Right atrium auricular region (tissue), 2 donors: ENCODE data around the gene SLC25A23. TPM values are rescaled to one million over a fixed set of nuclear protein-coding genes. Genes with fewer than 3 reads are reported as not detected.

Experiments used
- DNase-seq: peaks from one replicate; pipeline ENCODE4 v3.0.0-alpha.2; 2019; ENCODE audit warnings: low spot score
- H3K27ac ChIP-seq, 2 donors: fragments of 200-600 bp; sonication (generic); 1 replicate in 1 of 2; 2 replicates in 1 of 2; pipeline ENCODE4 v1.5.1; 2016 to 2019
- H3K27me3 ChIP-seq, 2 donors: fragments of 200-600 bp; sonication (generic); one replicate each; pipeline versions ENCODE4 v1.5.1 to v1.6.0; 2017 to 2019
- H3K36me3 ChIP-seq: fragments of 200-600 bp; sonication (generic); one replicate; pipeline ENCODE4 v1.5.1; 2016
- H3K4me1 ChIP-seq, 2 donors: fragments of 200-600 bp; sonication (generic); one replicate each; pipeline versions ENCODE4 v1.5.1 to v1.6.0; 2017 to 2019
- H3K4me3 ChIP-seq, 2 donors: fragments of 200-600 bp; sonication (generic); 1 replicate in 1 of 2; 2 replicates in 1 of 2; pipeline ENCODE4 v1.5.1; 2017 to 2019; ENCODE audit warnings: mild to moderate bottlenecking in 1 of 2, moderate library complexity in 1 of 2
- H3K9me3 ChIP-seq, 2 donors: fragments of 200-600 bp; sonication (generic); one replicate each; pipeline ENCODE4 v1.5.1; 2019
- total RNA-seq, 2 donors: library from RNA; depleted of rRNA; stranded (reverse); fragments of >200 nt; gene quantifications; one replicate each; pipeline ENCODE4 v1.1.0, GENCODE V29; 2016
- TF ChIP-seq, protein P1 (sequence below), 2 donors: fragments of 200-600 bp; sonication (generic); IDR thresholded peaks; one replicate each; pipeline ENCODE4 v1.5.1; 2019; ENCODE audit warnings: antibody characterized with exemption in 2 of 2

SLC25A23 gene
- total RNA-seq, 2 donors from 2014 or later, result 88.7 to 103 TPM

DNA sequence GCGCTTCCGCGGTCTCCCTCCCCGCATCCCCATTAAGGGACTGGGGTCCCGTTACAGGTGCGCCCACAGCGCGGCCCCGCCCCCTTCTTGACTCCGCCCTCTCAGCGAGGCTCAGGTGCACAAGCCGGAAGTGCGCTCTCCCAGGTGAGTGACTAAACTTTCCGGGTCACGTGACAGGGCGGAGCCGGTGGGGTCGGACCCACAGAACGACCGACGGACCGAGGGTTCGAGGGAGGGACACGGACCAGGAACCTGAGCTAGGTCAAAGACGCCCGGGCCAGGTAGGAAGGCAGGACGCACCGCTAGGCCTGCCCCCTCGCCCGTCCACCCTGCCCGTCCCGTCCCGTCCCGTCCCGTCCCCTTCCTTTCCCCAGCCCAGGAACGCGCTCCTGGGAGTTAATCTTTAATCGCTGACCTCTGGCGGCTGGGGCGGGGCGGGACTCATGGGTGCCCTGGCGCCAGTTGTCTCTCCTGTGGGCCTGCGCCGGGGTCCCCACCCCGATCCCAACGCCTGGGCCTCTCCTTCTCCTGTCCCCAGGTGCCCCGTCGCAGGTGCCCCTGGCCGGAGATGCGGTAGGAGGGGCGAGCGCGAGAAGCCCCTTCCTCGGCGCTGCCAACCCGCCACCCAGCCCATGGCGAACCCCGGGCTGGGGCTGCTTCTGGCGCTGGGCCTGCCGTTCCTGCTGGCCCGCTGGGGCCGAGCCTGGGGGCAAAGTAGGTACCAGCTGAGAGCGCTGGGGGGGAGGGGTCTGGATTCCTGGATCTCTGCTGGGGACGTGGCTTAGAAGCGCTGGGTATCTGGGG is 4.7 kb upstream of the SLC25A23 start, which contains the start of gene CRB3:
TSS of gene CRB3 (plus strand) at position 202 of the 804 bp plus-strand sequence. CDS start at position 633, 431 bp downstream.
- no peak within 1 kb of the TSS for H3K4me3 ChIP-seq
- no peak for DNase-seq
- peaks cover 0 to 12% of the 10 kb centered on the region in 2 donors for H3K4me1 ChIP-seq
- TF ChIP-seq, protein P1, sequence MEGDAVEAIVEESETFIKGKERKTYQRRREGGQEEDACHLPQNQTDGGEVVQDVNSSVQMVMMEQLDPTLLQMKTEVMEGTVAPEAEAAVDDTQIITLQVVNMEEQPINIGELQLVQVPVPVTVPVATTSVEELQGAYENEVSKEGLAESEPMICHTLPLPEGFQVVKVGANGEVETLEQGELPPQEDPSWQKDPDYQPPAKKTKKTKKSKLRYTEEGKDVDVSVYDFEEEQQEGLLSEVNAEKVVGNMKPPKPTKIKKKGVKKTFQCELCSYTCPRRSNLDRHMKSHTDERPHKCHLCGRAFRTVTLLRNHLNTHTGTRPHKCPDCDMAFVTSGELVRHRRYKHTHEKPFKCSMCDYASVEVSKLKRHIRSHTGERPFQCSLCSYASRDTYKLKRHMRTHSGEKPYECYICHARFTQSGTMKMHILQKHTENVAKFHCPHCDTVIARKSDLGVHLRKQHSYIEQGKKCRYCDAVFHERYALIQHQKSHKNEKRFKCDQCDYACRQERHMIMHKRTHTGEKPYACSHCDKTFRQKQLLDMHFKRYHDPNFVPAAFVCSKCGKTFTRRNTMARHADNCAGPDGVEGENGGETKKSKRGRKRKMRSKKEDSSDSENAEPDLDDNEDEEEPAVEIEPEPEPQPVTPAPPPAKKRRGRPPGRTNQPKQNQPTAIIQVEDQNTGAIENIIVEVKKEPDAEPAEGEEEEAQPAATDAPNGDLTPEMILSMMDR (IDR thresholded peaks at IDR 0.05), result no peak
- no peaks in the 10 kb centered on the region for H3K36me3 ChIP-seq
- H3K9me3 ChIP-seq, result no peaks in the 10 kb centered on the region
- no peak within 1 kb of the TSS for H3K27ac ChIP-seq
- H3K27me3 ChIP-seq, result peaks cover 5 to 10% of the 10 kb centered on the region in 2 donors

DNA sequence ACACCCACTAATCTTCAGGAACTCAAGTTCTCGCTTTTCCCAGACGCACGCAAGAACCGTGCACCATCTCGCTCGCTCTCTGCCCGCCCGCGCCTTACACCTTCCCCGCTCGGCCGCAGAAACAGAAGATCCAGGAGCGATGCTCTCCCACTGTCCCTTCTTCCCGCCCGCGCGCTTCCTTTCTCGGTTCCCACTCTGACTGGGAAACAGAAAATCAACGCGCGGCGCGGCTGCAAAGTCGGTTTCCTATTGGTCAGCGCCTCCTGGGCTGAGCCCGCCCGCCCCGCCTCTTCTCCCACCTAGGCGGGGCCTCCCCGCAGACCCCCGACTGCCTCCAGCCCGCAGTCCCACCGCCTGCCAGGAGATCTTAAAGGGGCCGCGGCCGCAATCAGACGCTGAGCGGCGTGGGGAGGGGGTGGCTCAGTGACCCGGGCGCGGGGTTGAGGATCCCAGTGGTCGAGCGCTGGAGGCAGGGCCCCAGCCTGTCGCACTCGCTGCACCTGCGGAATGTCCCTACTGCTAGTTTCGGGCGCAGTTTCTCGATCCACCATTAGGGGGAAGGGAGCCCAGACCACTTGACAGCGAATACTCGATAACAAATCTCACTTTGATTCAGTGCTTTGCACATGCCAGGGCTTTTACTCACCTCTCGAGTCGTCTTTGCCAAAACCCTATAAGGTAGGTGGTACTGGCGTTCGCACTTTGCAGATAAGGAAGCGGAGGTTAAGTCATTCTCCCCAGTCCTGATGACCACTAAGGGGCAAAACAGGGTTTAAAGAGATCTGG is 700 bp upstream of the SLC25A23 start:
- H3K9me3 ChIP-seq, result no peaks in the 10 kb centered on the region
- H3K4me3 ChIP-seq, result peak overlapping the region; percentile 55 to 68
- H3K36me3 ChIP-seq, result peaks cover 8% of the 10 kb centered on the region
- TF ChIP-seq, protein P1 (IDR thresholded peaks at IDR 0.05), result peak; percentile 38 to 72
- peaks cover 0 to 27% of the 10 kb centered on the region in 2 donors for H3K4me1 ChIP-seq
- peak; percentile 95 for DNase-seq
- peak overlapping the region; percentile 81 to 83 for H3K27ac ChIP-seq
- H3K27me3 ChIP-seq, result peaks cover 5 to 10% of the 10 kb centered on the region in 2 donors

DNA sequence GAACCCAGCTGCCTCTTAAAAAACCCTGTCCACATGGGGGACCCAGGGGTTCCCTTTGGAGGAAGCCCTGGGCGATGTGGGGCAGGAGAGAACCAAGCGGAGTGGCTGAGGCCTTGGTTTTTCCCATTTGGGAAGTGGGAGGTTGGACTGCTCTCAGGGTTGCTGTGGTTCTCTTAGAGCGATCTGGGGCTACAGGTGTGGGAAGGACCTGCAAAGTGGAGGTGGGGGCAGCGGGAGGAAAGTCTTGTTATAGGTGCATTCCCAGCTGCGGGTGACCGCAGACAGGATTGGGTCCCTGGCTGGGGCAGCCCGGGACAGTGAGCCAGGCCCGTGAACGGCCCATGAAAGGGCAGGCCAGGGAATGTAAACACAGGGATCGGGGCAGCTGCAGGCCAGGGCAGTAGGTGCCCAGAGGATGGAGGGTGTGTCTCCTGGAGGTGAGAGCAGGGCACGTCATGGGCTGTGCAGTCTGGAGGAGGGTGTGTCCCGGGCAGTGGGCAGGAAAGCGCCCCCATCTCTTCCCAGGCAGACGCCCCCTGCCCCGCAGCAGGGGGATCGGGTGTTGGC is 814 bp downstream of the SLC25A23 start:
- Histone ChIP-seq H3K4me3 (peak overlapping the region; percentile 55 to 68), H3K27me3 (peaks cover 1 to 4% of the 10 kb centered on the region in 2 donors)

DNA sequence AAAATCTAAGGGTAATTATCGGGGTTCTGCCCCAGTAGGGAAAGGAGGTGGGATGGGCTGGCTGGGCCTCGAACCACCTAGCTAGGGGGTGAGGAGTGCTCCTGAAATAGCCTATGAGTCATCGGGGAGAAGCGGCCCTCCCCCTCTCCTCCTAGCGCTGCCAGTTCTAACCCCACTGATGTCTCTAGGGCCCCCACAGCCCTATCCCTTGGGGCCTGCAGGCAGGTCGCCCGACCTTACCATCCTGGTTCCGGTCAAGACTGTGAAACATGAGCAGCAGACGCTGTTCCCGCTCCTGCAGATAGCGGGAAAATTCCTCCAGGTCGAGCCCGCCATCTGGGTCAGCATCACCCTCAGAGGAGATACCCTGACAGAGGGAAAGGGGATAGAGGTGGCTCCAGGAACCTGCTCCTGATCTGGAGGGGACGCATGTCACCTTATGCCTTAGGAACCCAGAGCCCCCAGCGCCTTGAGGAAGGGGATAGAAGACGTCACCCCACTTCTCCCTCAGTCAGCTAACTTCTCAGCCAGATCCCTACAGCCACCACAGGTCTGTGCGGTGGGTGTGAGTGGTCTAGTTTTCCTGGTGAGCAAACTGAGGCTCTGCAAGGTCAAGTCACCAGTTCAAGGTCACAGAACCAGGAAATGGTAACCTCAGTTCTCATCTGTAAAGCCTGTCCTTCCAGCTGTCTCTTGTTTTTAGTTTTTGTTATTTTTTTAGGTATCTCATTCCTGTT is 1.5 kb downstream of the SLC25A23 start:
- H3K27ac ChIP-seq, result peak overlapping the region in 1 of 2 donors; percentile 83
- no peaks in the 10 kb centered on the region for H3K27me3 ChIP-seq
- H3K4me3 ChIP-seq, result peak overlapping the region in 1 of 2 donors; percentile 68
- H3K9me3 ChIP-seq, result peaks cover 6 to 16% of the 10 kb centered on the region in 2 donors
- no peak for DNase-seq
- H3K4me1 ChIP-seq, result peaks cover 0 to 19% of the 10 kb centered on the region in 2 donors
- TF ChIP-seq, protein P1 (IDR thresholded peaks at IDR 0.05), result no peak
- peaks cover 28% of the 10 kb centered on the region for H3K36me3 ChIP-seq

More for the DNA sequence above, 814 bp downstream of the SLC25A23 start:
- TF ChIP-seq, protein P1 (IDR thresholded peaks at IDR 0.05), result no peak
- DNase-seq, result no peak
- Histone ChIP-seq H3K4me1 (peaks cover 0 to 19% of the 10 kb centered on the region in 2 donors), H3K36me3 (peaks cover 23% of the 10 kb centered on the region), H3K27ac (peak overlapping the region; percentile 81 to 83), H3K9me3 (peaks cover 6 to 11% of the 10 kb centered on the region in 2 donors)

DNA sequence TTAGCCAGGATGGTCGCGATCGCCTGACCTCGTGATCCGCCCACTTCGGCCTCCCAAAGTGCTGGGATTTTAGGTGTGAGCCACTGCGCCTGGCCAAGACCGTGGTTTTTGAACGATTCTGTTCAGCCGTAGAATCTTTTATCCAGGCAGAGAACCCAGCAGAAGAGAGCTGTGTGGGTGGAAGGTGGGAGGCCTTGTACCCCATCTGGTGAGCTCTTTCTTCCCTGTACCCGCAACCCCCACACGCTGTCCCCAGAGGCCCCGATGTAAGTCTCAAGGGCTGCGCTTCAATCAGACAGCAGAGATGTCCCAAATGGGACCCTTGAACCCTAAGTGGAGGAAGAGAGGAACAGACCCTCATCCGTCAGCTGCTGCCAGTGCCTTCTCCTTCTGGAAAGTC is 3.7 kb downstream of the SLC25A23 start:
- H3K4me1 ChIP-seq, result peaks cover 0 to 19% of the 10 kb centered on the region in 2 donors

More for the DNA sequence above, 3.7 kb downstream of the SLC25A23 start:
- no peak overlapping the region for H3K27ac ChIP-seq
- TF ChIP-seq, protein P1 (IDR thresholded peaks at IDR 0.05), result no peak
- no peak for DNase-seq
- peaks cover 6 to 16% of the 10 kb centered on the region in 2 donors for H3K9me3 ChIP-seq
- no peaks in the 10 kb centered on the region for H3K27me3 ChIP-seq
- peaks cover 39% of the 10 kb centered on the region for H3K36me3 ChIP-seq
- H3K4me3 ChIP-seq, result no peak overlapping the region
